Mammary epithelial cell (primary cell): ENCODE data around the gene AP1M1.
"Not testable (repeated sequence)": the region's sequence is repeated elsewhere in the genome, so short reads cannot be mapped to it uniquely, and the experiment has no call there.

Source experiments
- EZH2 ChIP-seq: IDR thresholded peaks from 2 replicates; pipeline ENCODE4 v1.6.1; 2012; ENCODE audit warnings: low read length, inconsistent platforms, borderline replicate concordance
- TF ChIP-seq, protein P1 (sequence below), 2 donors: IDR thresholded peaks in 1 of 2; conservative IDR thresholded peaks in 1 of 2; 2 replicates each; pipeline ENCODE4 v1.5.1; 2011 to 2012; ENCODE audit warnings: inconsistent platforms in 2 of 2, low read length in 2 of 2, mild to moderate bottlenecking in 2 of 2, control low read depth in 1 of 2, low read depth in 1 of 2; ENCODE audit not compliant: insufficient read depth in 1 of 2; ENCODE audit errors: extremely low read depth in 1 of 2

DNA sequence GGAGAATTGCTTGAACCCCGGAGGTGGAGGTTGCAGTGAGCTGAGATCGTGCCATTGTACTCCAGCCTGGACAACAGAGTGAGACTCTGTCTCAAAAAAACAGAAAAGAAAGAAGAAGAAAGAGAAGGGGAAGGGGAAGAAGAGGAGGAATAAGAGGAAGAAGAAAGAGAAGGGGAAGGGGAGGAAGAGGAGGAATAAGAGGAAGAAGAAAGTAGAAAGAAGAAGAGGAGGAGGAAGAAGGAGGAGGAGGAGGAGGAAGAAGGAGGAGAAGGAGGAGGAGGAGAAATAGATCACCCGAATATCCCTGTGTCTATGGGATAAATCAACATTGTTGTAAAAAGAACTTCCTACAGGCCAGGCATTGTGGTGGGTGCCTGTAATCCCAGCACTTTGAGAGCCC, 87.4 kb downstream of the AP1M1 start:
- TF ChIP-seq, protein P1, sequence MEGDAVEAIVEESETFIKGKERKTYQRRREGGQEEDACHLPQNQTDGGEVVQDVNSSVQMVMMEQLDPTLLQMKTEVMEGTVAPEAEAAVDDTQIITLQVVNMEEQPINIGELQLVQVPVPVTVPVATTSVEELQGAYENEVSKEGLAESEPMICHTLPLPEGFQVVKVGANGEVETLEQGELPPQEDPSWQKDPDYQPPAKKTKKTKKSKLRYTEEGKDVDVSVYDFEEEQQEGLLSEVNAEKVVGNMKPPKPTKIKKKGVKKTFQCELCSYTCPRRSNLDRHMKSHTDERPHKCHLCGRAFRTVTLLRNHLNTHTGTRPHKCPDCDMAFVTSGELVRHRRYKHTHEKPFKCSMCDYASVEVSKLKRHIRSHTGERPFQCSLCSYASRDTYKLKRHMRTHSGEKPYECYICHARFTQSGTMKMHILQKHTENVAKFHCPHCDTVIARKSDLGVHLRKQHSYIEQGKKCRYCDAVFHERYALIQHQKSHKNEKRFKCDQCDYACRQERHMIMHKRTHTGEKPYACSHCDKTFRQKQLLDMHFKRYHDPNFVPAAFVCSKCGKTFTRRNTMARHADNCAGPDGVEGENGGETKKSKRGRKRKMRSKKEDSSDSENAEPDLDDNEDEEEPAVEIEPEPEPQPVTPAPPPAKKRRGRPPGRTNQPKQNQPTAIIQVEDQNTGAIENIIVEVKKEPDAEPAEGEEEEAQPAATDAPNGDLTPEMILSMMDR (conservative IDR thresholded peaks at IDR 0.05 in 1 of 2, IDR thresholded peaks at IDR 0.05 in 1 of 2; ENCODE audit: extremely low read depth in 1 of 2, insufficient read depth in 1 of 2, low read depth in 1 of 2, low read length in 2 of 2): not testable (repeated sequence)
- TF ChIP-seq EZH2: not testable (repeated sequence)
